ENCODE measurements around the gene NUDT14.

NUDT14 gene

GRCh38 chr14:105198588-105198987 is 17.5 kb upstream of the NUDT14 start:
- ChIA-PET CTCF (interaction anchor here (0.7 kb wide), 1 partner anchor 108 kb away, joined by 3 read pairs; no protein-coding TSS in a partner anchor), POLR2A (no interaction called here)
- no peak overlapping the region for H3K4me3 ChIP-seq (ENCODE audit: low read depth, low read length)
- TF ChIP-seq, protein P1, sequence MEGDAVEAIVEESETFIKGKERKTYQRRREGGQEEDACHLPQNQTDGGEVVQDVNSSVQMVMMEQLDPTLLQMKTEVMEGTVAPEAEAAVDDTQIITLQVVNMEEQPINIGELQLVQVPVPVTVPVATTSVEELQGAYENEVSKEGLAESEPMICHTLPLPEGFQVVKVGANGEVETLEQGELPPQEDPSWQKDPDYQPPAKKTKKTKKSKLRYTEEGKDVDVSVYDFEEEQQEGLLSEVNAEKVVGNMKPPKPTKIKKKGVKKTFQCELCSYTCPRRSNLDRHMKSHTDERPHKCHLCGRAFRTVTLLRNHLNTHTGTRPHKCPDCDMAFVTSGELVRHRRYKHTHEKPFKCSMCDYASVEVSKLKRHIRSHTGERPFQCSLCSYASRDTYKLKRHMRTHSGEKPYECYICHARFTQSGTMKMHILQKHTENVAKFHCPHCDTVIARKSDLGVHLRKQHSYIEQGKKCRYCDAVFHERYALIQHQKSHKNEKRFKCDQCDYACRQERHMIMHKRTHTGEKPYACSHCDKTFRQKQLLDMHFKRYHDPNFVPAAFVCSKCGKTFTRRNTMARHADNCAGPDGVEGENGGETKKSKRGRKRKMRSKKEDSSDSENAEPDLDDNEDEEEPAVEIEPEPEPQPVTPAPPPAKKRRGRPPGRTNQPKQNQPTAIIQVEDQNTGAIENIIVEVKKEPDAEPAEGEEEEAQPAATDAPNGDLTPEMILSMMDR (IDR thresholded peaks at IDR 0.05; ENCODE audit: insufficient read depth, low read length, missing control alignments): peak; percentile 8
- DNase-seq (ENCODE audit: low read depth, low spot score): no peak

DNA sequence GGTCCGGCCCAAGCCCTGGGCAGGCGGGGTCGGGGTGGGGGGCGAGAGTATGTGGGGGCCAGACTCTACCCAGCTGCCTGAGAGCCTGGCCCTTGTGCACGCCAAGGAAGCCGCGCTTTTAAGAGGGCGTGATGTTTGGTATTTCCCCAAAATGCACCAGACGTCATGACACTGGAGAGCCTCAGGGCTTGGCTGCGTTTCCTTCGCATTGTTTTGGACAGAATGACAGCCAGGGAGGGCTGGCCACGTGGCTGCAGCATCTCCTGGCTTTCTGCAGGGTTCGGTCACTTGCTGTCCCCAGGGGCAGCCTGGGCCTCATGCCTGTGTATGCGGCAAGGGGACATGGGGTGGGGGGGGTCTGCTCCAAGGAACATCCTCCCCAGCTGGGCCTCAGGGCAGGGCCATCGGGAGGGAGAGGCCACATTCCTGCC is 16.1 kb upstream of the NUDT14 start:
- CTCF ChIA-PET: no interaction called here

GRCh38 chr14:105196265-105196960 is 15.3 kb upstream of the NUDT14 start:
- CTCF ChIA-PET: interaction anchor here (3.3 kb wide), 1 partner anchor 8 kb away, joined by 17 read pairs; no protein-coding TSS in a partner anchor
- DNase-seq (ENCODE audit: low read depth, low spot score): no peak
- TF ChIP-seq, protein P1 (IDR thresholded peaks at IDR 0.05; ENCODE audit: insufficient read depth, low read length, missing control alignments): no peak
- POLR2A ChIA-PET: no interaction called here
- H3K4me3 ChIP-seq (ENCODE audit: low read depth, low read length): no peak overlapping the region

More for the DNA sequence above, 16.1 kb upstream of the NUDT14 start:
- TF ChIP-seq, protein P1 (IDR thresholded peaks at IDR 0.05; ENCODE audit: insufficient read depth, low read length, missing control alignments): no peak
- POLR2A ChIA-PET: no interaction called here
- no peak for DNase-seq (ENCODE audit: low read depth, low spot score)
- H3K4me3 ChIP-seq (ENCODE audit: low read depth, low read length): no peak overlapping the region

DNA sequence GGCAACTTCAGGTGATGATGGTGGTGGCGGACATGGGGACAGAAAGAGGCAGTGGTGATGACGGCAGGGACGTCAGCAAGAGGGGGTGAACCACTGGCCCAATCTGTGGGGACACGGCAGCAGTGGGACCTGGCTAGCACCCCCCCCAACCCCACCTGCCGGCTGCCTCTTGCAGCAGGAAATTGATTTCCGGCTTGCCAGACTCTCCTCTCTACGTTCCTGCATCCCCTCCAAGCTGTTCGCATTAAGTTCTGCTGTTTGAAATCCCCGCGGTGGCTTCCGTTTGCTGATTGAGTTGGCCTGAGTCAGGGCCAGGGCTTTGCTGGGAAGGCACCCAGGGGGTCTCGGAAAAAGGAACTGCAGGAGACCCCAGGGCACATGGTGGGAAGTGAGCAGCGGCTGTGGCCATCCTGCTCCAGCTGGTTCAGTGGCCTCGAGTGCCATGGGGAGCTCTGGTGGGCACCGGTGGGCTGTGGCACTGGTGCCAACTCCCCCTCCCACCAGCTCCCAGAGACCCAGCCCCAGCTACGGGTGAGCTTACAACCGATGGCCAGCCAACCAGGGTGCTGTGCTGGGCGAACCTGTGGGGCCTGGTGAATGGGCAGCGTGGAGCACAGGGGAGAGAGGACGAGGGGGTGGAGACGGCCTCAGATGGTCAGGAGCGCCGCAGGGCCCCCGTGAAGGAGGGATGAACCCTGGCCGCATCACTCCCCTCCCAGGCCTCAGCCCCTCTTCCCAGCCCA is 14.6 kb upstream of the NUDT14 start:
- DNase-seq (ENCODE audit: low read depth, low spot score): no peak
- POLR2A ChIA-PET: no interaction called here
- no peak overlapping the region for H3K4me3 ChIP-seq (ENCODE audit: low read depth, low read length)
- CTCF ChIA-PET: interaction anchor here (1.1 to 3.3 kb wide), 4 partner anchors 8 to 156 kb away, joined by 3 to 17 read pairs (median 8); partner anchors contain the start of gene NUDT14
- TF ChIP-seq, protein P1 (IDR thresholded peaks at IDR 0.05; ENCODE audit: insufficient read depth, low read length, missing control alignments): no peak

DNA sequence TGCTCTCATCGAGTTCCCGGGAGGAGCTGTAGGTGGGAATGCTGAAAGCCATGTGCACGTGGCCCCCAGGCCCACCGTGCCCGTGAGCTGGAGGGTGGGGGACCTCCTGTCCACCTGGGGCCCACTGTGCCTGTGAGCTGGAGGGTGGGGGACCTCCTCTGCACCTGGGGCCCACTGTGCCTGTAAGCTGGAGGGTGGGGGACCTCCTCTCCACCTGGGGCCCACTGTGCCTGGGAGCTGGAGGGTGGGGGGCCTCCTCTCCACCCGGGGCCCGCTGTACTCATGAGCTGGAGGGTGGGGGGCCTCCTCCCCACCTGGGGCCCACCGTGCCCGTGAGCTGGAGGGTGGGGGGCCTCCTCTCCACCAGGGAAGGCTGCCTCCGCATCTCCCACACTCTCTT is 13.9 kb upstream of the NUDT14 start:
- TF ChIP-seq, protein P1 (IDR thresholded peaks at IDR 0.05; ENCODE audit: insufficient read depth, low read length, missing control alignments): no peak
- POLR2A ChIA-PET: no interaction called here
- DNase-seq (ENCODE audit: low read depth, low spot score): no peak
- no peak overlapping the region for H3K4me3 ChIP-seq (ENCODE audit: low read depth, low read length)
- CTCF ChIA-PET: interaction anchor here (1.1 to 3.3 kb wide), 6 partner anchors 9 to 157 kb away, joined by 3 to 17 read pairs (median 5); partner anchors contain the start of gene NUDT14
